Ovary (tissue), 3 donors: ENCODE results near the gene FLNC.

ENCODE experiments used
- CTCF ChIP-seq, 3 donors: fragments of 450-650 bp in 2 of 3; fragments of 200-600 bp in 1 of 3; IDR thresholded peaks; one replicate each; pipeline versions ENCODE4 v1.5.1 to v1.8.0; 2016 to 2022; ENCODE audit warnings: antibody characterized with exemption in 3 of 3, mild to moderate bottlenecking in 1 of 3
- EP300 ChIP-seq: sonication (generic); formaldehyde crosslinking; IDR thresholded peaks from one replicate; pipeline ENCODE4 v1.6.1; 2017; ENCODE audit warnings: antibody characterized with exemption
- POLR2A ChIP-seq: fragments of 450-650 bp; IDR thresholded peaks from one replicate; pipeline ENCODE4 v1.6.1; 2017; ENCODE audit warnings: antibody characterized with exemption, mild to moderate bottlenecking, moderate library complexity
- donor health status: DM: no; HTN: no; CAD: no.

- TF ChIP-seq CTCF (IDR thresholded peaks at IDR 0.05) (no peak), POLR2A (no peak), EP300 (no peak)
These were observed 18.9 kb downstream of the FLNC start for GRCh38 chr7:128849156-128849515.
